ENCODE measurements around the gene TRPM1.

TRPM1 gene

GRCh38 chr15:31084176-31084575 lies 17.3 kb downstream of the TRPM1 start:
- no peak for DNase-seq (ENCODE audit: low read depth)
- no peak for TF ChIP-seq CTCF (conservative IDR thresholded peaks at IDR 0.05; ENCODE audit: low read depth, low read length)
- H3K4me3 ChIP-seq (ENCODE audit: low read length): no peak overlapping the region

- DNase-seq (ENCODE audit: low read depth): peak; percentile 65
- no peak overlapping the region for H3K4me3 ChIP-seq (ENCODE audit: low read length)
- no peak for TF ChIP-seq CTCF (conservative IDR thresholded peaks at IDR 0.05; ENCODE audit: low read depth, low read length)
Observed at GRCh38 chr15:31083370-31083780, 18.1 kb downstream of the TRPM1 start.

- DNase-seq (ENCODE audit: low read depth): no peak
- TF ChIP-seq CTCF (conservative IDR thresholded peaks at IDR 0.05; ENCODE audit: low read depth, low read length): no peak
- no peak overlapping the region for H3K4me3 ChIP-seq (ENCODE audit: low read length)
Observed at GRCh38 chr15:31082771-31083369, 18.7 kb downstream of the TRPM1 start.

- no peak for TF ChIP-seq CTCF (conservative IDR thresholded peaks at IDR 0.05; ENCODE audit: low read depth, low read length)
- no peak overlapping the region for H3K4me3 ChIP-seq (ENCODE audit: low read length)
- DNase-seq (ENCODE audit: low read depth): no peak
Observed at GRCh38 chr15:31081588-31082250, 19.8 kb downstream of the TRPM1 start.

GRCh38 chr15:31081056-31081455 lies 20.5 kb downstream of the TRPM1 start:
- TF ChIP-seq CTCF (conservative IDR thresholded peaks at IDR 0.05; ENCODE audit: low read depth, low read length): no peak
- no peak for DNase-seq (ENCODE audit: low read depth)
- H3K4me3 ChIP-seq (ENCODE audit: low read length): peak overlapping the region; percentile 18

GRCh38 chr15:31080591-31081014 lies 20.9 kb downstream of the TRPM1 start:
- no peak for TF ChIP-seq CTCF (conservative IDR thresholded peaks at IDR 0.05; ENCODE audit: low read depth, low read length)
- peak; percentile 65 for DNase-seq (ENCODE audit: low read depth)
- peak overlapping the region; percentile 18 for H3K4me3 ChIP-seq (ENCODE audit: low read length)

GRCh38 chr15:31079519-31079918 lies 22.0 kb downstream of the TRPM1 start:
- no peak for DNase-seq (ENCODE audit: low read depth)
- H3K4me3 ChIP-seq (ENCODE audit: low read length): no peak overlapping the region
- TF ChIP-seq CTCF (conservative IDR thresholded peaks at IDR 0.05; ENCODE audit: low read depth, low read length): no peak
